ENCODE results near the gene HDAC4.

DNA sequence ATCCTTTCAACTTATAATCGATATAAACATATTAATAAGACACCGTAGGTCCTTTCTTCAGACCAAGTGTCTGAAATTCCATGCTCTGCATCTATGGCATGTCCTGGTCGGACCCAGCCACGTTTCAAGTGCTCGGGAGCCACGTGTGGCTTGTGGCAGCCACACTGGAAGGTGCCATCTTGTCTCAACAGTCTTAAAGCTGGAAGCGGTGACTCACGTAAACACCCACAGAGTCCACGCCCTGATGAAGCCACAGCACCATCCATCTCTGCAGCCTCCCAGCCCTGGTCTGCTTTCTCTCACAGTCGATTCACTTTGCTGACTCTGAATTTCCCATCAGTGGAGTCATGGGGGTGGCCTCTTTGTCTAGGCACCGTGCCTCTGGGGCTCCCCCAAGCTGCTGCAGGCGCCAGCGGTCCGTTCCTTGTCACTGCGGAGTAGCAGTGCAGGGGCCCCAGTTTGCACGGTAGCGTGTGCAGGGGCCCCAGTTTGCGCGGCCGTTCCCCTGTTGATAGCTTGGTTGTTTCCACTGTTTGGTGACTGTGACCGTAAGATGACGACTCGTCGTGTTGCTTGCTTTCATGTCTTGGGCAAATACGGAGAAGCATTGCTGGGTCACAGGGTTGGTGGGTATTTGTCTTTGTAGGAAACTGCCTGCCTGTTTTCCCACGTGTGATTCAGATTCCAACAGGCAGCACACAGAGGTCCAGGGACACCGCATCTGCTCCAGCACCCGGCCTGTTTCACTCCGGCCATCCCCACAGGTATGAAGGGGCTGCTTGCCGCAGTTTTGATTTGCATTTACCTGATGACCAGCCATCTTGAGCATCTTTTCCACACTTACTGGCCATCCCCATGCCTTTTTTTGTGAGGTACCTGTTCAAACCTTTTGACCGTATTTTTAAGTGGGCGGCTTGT, 240.3 kb downstream of the HDAC4 start:
- TF ChIP-seq GATA3 (IDR thresholded peaks at IDR 0.05; ENCODE audit: low read depth, low read length) = no peak
- TF ChIP-seq GATA2 (IDR thresholded peaks at IDR 0.05; ENCODE audit: low read depth, low read length) = no peak

Data from SH-SY5Y (cell line).